Lower leg skin (tissue), 4 donors: ENCODE measurements around the gene ADIPOQ. TPM values are rescaled to one million over a fixed set of nuclear protein-coding genes. Genes with fewer than 3 reads are reported as not detected.
"Not testable (repeated sequence)": the region's sequence is repeated elsewhere in the genome, so short reads cannot be mapped to it uniquely, and the experiment has no call there.

Experiments used
- DNase-seq, 2 donors: peaks; one replicate each; pipeline ENCODE4 v3.0.0-alpha.2; 2019; ENCODE audit warnings: low spot score in 2 of 2
- H3K4me3 ChIP-seq: fragments of 200-600 bp; sonication (generic); 2 replicates; pipeline ENCODE4 v1.5.1; 2017; ENCODE audit warnings: mild to moderate bottlenecking, low read depth; ENCODE audit not compliant: poor library complexity, severe bottlenecking
- CTCF ChIP-seq, 3 donors: fragments of 450-650 bp; IDR thresholded peaks; one replicate each; pipeline ENCODE4 v1.5.1; 2016; ENCODE audit warnings: antibody characterized with exemption in 3 of 3, mild to moderate bottlenecking in 3 of 3, moderate library complexity in 2 of 3
- POLR2A ChIP-seq, 2 donors: fragments of 450-650 bp; IDR thresholded peaks; one replicate each; pipeline ENCODE4 v1.6.1; 2016 to 2017; ENCODE audit warnings: antibody characterized with exemption in 2 of 2, mild to moderate bottlenecking in 1 of 2, moderate library complexity in 1 of 2
- WGBS, 2 donors: methylation state at CpG; one replicate each; pipeline ENCODE4 v1.1.5; 2018; 5-methylcytosine and 5-hydroxymethylcytosine counted together
- intact Hi-C: fragments of 100-400 bp; cut with DNase I; formaldehyde crosslinking; loops from one replicate; pipeline ENCODE4 v1.15.0; 2023; ENCODE audit warnings: low total_unique reads
- total RNA-seq, 4 donors: library from RNA; depleted of rRNA; stranded (reverse); fragments of >200 nt; gene quantifications; one replicate each; pipeline ENCODE4 v1.1.0, GENCODE V29; 2016

The ADIPOQ gene
- total RNA-seq, 4 donors from 2014 or later, result 1.1 to 15.6 (median 7.7) TPM

DNA sequence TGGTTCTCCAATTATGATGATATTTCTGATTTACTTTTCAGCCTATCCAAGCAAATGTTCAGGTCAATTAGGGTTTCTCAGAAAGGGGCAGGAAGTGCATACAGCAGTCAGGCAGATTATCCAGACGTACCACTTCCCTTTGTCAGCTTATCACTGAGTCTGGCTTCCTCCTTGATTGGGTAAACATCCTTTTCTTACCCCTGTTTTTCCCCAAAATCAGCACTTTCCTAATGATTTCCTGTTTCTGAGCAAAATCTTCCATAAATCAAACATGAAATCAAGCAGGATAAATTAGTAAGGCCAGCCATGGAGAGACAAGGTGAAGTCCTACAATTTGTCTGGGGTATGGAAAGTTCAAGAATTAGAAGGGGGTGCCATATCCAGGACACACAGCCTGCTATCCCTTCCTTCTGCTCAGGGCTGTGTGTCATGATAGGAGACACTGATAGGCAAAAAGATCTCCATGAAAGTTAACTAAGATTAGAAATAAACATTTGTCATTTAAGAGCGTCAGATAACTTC, 29.0 kb downstream of the ADIPOQ start:
- intact Hi-C loops, result no loop called here
- H3K4me3 ChIP-seq, result no peak overlapping the region
- WGBS, 2 donors, result 71% methylated on average over 2 of the region's 2 CpGs
- TF ChIP-seq POLR2A (IDR thresholded peaks at IDR 0.05) (no peak), CTCF (IDR thresholded peaks at IDR 0.05) (no peak)
- DNase-seq, result no peak

DNA sequence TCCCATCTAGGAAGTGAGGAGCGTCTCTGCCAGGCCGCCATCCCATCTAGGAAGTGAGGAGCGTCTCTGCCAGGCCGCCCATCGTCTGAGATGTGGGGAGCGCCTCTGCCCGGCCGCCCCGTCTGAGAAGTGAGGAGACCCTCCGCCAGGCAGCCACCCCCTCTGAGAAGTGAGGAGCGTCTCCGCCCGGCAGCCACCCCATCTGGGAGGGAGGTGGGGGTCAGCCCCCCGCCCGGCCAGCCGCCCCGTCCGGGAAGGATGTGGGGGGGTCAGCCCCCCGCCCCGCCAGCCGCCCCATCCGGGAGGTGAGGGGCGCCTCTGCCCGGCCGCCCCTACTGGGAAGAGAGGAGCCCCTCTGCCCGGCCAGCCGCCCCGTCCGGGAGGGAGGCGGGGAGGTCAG, 31.3 kb downstream of the ADIPOQ start:
- H3K4me3 ChIP-seq, intact Hi-C loops, DNase-seq: not testable (repeated sequence)
- WGBS, 2 donors, result no CpG with 5 or more reads among the region's 30 CpGs

DNA sequence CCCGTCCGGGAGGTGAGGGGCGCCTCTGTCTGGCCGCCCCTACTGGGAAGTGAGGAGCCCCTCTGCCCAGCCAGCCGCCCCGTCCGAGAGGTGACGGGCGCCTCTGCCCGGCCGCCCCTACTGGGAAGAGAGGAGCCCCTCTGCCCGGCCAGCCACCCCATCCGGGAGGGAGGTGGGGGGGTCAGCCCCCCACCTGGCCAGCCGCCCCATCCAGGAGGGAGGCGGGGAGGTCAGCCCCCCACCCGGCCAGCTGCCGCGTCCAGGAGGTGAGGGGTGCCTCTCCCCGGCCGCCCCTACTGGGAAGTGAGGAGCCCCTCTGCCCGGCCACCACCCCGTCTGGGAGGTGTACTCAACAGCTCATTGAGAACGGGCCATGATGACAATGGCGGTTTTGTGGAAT, 31.7 kb downstream of the ADIPOQ start:
- DNase-seq, intact Hi-C loops, H3K4me3 ChIP-seq: not testable (repeated sequence)
- WGBS, 2 donors, result 93 to 96% methylated on average over 9 to 13 of the region's 24 CpGs

- DNase-seq, H3K4me3 ChIP-seq, intact Hi-C loops: not testable (repeated sequence)
- 88 to 95% methylated on average over 3 of the region's 4 CpGs for WGBS, 2 donors
Observed at GRCh38 chr3:186874841-186875240, 32.3 kb downstream of the ADIPOQ start.

GRCh38 chr3:186875708-186876107, 33.2 kb downstream of the ADIPOQ start:
- 40 to 43% methylated on average over 1 of the region's 1 CpG for WGBS, 2 donors
- intact Hi-C loops, result no loop called here
- DNase-seq, result no peak
- H3K4me3 ChIP-seq, result no peak overlapping the region
- TF ChIP-seq CTCF (IDR thresholded peaks at IDR 0.05) (no peak), POLR2A (IDR thresholded peaks at IDR 0.05) (no peak)

DNA sequence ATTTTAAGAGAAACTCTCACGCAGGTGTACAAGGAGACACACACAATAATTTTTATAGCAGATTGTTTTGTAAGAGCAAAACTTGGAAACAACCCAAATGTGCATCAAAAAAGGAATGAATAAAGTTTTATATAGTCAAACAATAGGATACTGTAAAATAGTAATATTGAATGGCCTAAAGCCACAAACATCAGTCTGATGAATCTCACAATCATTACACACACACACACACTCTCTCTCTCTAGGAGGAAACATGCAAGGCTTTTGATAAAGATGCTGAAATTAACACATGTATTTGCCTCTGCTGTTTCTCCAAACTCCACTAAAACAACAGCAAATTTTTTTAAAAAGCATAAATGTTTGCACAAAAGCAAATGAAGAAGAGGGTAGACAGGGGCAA, 37.3 kb downstream of the ADIPOQ start:
- 81 to 90% methylated on average over 1 of the region's 1 CpG for WGBS, 2 donors
- DNase-seq, result no peak
- intact Hi-C loops, result no loop called here
- TF ChIP-seq POLR2A (IDR thresholded peaks at IDR 0.05) (no peak), CTCF (IDR thresholded peaks at IDR 0.05) (no peak)
- H3K4me3 ChIP-seq, result no peak overlapping the region

GRCh38 chr3:186880406-186880805, 37.9 kb downstream of the ADIPOQ start:
- TF ChIP-seq CTCF (IDR thresholded peaks at IDR 0.05), result no peak
- TF ChIP-seq POLR2A (IDR thresholded peaks at IDR 0.05), result no peak
- H3K4me3 ChIP-seq, result no peak overlapping the region
- DNase-seq, result no peak
- intact Hi-C loops, result no loop called here
- WGBS, 2 donors, result 74 to 90% methylated on average over 4 of the region's 4 CpGs
